H1 (cell line): ENCODE results near the gene MBNL2. TPM values are rescaled to one million over a fixed set of nuclear protein-coding genes. Genes with fewer than 3 reads are reported as not detected.

Source experiments
- CTCF ChIA-PET: fragments of 300-600 bp; sonication (Branson Sonifier 250); formaldehyde crosslinking; loops from one replicate; lab custom pipeline; 2021; ENCODE audit not compliant: partially characterized antibody; lab: Charles Lee
- POLR2A ChIA-PET: fragments of 300-600 bp; sonication (Branson Sonifier 250); formaldehyde crosslinking; loops from one replicate; lab custom pipeline; 2021; ENCODE audit warnings: inconsistent platforms; ENCODE audit not compliant: partially characterized antibody; lab: Charles Lee
- DNase-seq, 2 experiments: peaks; one replicate each; pipeline versions ENCODE4 v3.0.0 to v3.0.0-alpha.2; 2010 to 2022; ENCODE audit warnings: low spot score in 2 of 2, low read depth in 1 of 2, mixed read lengths in 1 of 2
- FAIRE-seq: peaks from 2 replicates; lab custom pipeline; 2011; peaks lifted over from hg19 to GRCh38; lab: Jason Lieb, UNC
- H2AFZ ChIP-seq: 2 replicates; pipeline ENCODE4 v1.8.1; 2012; ENCODE audit warnings: low read length, inconsistent platforms
- H2AK5ac ChIP-seq: 2 replicates; pipeline ENCODE4 v1.6.1; 2013; ENCODE audit warnings: low read depth, low read length
- H2BK120ac ChIP-seq: replicated peaks from 2 replicates; pipeline ENCODE3; 2013; ENCODE audit warnings: low read depth, low read length, inconsistent platforms
- H2BK12ac ChIP-seq: 2 replicates; pipeline ENCODE4 v1.6.1; 2013; ENCODE audit warnings: low read depth, low read length
- H2BK15ac ChIP-seq: 2 replicates; pipeline ENCODE4 v1.6.1; 2013; ENCODE audit warnings: low read length
- H2BK20ac ChIP-seq: 2 replicates; pipeline ENCODE4 v1.6.1; 2013; ENCODE audit warnings: low read length
- H2BK5ac ChIP-seq: 2 replicates; pipeline ENCODE4 v1.6.1; 2013; ENCODE audit warnings: low read depth, low read length
- H3K14ac ChIP-seq: 2 replicates; pipeline ENCODE4 v1.6.1; 2013; ENCODE audit warnings: inconsistent platforms; ENCODE audit not compliant: insufficient read length
- H3K18ac ChIP-seq: 2 replicates; pipeline ENCODE4 v1.6.1; 2013; ENCODE audit warnings: low read length; ENCODE audit errors: extremely low read depth
- H3K23ac ChIP-seq: 2 replicates; pipeline ENCODE4 v1.6.1; 2013; ENCODE audit warnings: inconsistent platforms; ENCODE audit not compliant: insufficient read length
- H3K23me2 ChIP-seq: 2 replicates; pipeline ENCODE4 v1.6.1; 2013; ENCODE audit warnings: low read depth, low read length
- H3K27ac ChIP-seq: 2 replicates; pipeline ENCODE4 v1.6.1; 2011; ENCODE audit warnings: low read depth, low read length, inconsistent platforms
- H3K27me3 ChIP-seq, 4 experiments: replicated peaks in 1 of 4; 1 replicate in 1 of 4; 2 replicates in 3 of 4; pipeline versions ENCODE4 v1.6.1 to v1.8.1; 2011 to 2013; ENCODE audit warnings: low read length in 3 of 4, mild to moderate bottlenecking in 3 of 4, inconsistent platforms in 2 of 4, mixed read lengths in 2 of 4, moderate library complexity in 1 of 4; ENCODE audit not compliant: control insufficient read depth in 3 of 4, insufficient read depth in 3 of 4; ENCODE audit errors: extremely low read depth in 1 of 4
- H3K36me3 ChIP-seq, 4 experiments: 2 replicates each; pipeline versions ENCODE4 v1.6.1 to v1.8.1; 2011 to 2013; ENCODE audit warnings: mild to moderate bottlenecking in 4 of 4, low read length in 3 of 4, moderate library complexity in 2 of 4, control low read depth in 1 of 4, inconsistent platforms in 1 of 4; ENCODE audit not compliant: insufficient read depth in 4 of 4, control insufficient read depth in 2 of 4
- H3K4ac ChIP-seq: replicated peaks from 2 replicates; pipeline ENCODE3; 2013; ENCODE audit warnings: low read length, low read depth, mixed read lengths, inconsistent platforms; ENCODE audit not compliant: insufficient read length
- H3K4me1 ChIP-seq, 4 experiments: replicated peaks in 1 of 4; 1 replicate in 1 of 4; 2 replicates in 3 of 4; pipeline versions ENCODE4 v1.6.1 to v1.8.1; 2011 to 2013; ENCODE audit warnings: low read length in 3 of 4, inconsistent platforms in 2 of 4, mixed read lengths in 1 of 4; ENCODE audit not compliant: insufficient read depth in 4 of 4, control insufficient read depth in 3 of 4
- H3K4me2 ChIP-seq, 2 experiments: 2 replicates each; pipeline versions ENCODE4 v1.6.1 to v1.8.1; 2011 to 2013; ENCODE audit warnings: low read depth in 2 of 2, low read length in 2 of 2, control low read depth in 1 of 2, inconsistent platforms in 1 of 2, mild to moderate bottlenecking in 1 of 2; ENCODE audit not compliant: insufficient read depth in 1 of 2
- H3K4me3 ChIP-seq, 4 experiments: fragments of 200-600, 300-600 bp in 1 of 4; sonication (generic), shearing (Covaris generic), sonication (Bioruptor Twin) in 1 of 4; 2 replicates each; pipeline versions ENCODE4 v1.5.1 to v1.8.1; 2011 to 2016; ENCODE audit warnings: low read length in 4 of 4, low read depth in 3 of 4, control low read depth in 2 of 4, inconsistent platforms in 2 of 4, mild to moderate bottlenecking in 2 of 4, mixed read lengths in 1 of 4, moderate library complexity in 1 of 4; ENCODE audit not compliant: insufficient read depth in 2 of 4; ENCODE audit errors: extremely low read depth in 1 of 4
- H3K56ac ChIP-seq: replicated peaks from 2 replicates; pipeline ENCODE3; 2013; ENCODE audit warnings: low read depth, mild to moderate bottlenecking, mixed read lengths, low read length, inconsistent platforms; ENCODE audit not compliant: insufficient read length
- H3K79me1 ChIP-seq: 2 replicates; pipeline ENCODE4 v1.6.1; 2013; ENCODE audit warnings: low read depth, low read length, control low read depth
- H3K79me2 ChIP-seq, 2 experiments: 2 replicates each; pipeline versions ENCODE4 v1.6.1 to v1.8.1; 2012 to 2013; ENCODE audit warnings: low read length in 2 of 2, mild to moderate bottlenecking in 2 of 2, inconsistent platforms in 1 of 2; ENCODE audit not compliant: insufficient read depth in 2 of 2, control insufficient read depth in 1 of 2
- H3K9ac ChIP-seq, 4 experiments: replicated peaks in 1 of 4; 1 replicate in 1 of 4; 2 replicates in 3 of 4; pipeline versions ENCODE4 v1.6.1 to v1.8.1; 2011 to 2013; ENCODE audit warnings: low read depth in 3 of 4, low read length in 3 of 4, control low read depth in 2 of 4, mild to moderate bottlenecking in 2 of 4, moderate library complexity in 2 of 4, inconsistent platforms in 1 of 4; ENCODE audit errors: extremely low read depth in 1 of 4
- H3K9me3 ChIP-seq, 2 experiments: 2 replicates each; pipeline versions ENCODE4 v1.6.1 to v1.8.1; 2012 to 2013; ENCODE audit warnings: mild to moderate bottlenecking in 2 of 2, moderate library complexity in 2 of 2, control low read depth in 1 of 2, inconsistent platforms in 1 of 2, low read depth in 1 of 2, low read length in 1 of 2, mixed read lengths in 1 of 2; ENCODE audit not compliant: insufficient read depth in 2 of 2
- H4K20me1 ChIP-seq, 2 experiments: replicated peaks in 1 of 2; 2 replicates each; pipeline versions ENCODE3 to v1.8.1; 2011 to 2013; ENCODE audit warnings: inconsistent platforms in 2 of 2, low read length in 2 of 2, mild to moderate bottlenecking in 1 of 2; ENCODE audit not compliant: insufficient read depth in 2 of 2, control insufficient read depth in 1 of 2
- H4K5ac ChIP-seq: 2 replicates; pipeline ENCODE4 v1.6.1; 2013; ENCODE audit warnings: low read length, low read depth, mixed read lengths, inconsistent platforms; ENCODE audit not compliant: insufficient read length
- H4K8ac ChIP-seq: 2 replicates; pipeline ENCODE4 v1.8.0; 2013; ENCODE audit warnings: mild to moderate bottlenecking, moderate library complexity, low read length, inconsistent platforms; ENCODE audit not compliant: insufficient read depth; ENCODE audit errors: extremely low read depth
- H4K91ac ChIP-seq: replicated peaks from 2 replicates; pipeline ENCODE3; 2013; ENCODE audit warnings: low read length, mixed read lengths, inconsistent platforms; ENCODE audit not compliant: insufficient read length
- ATF2 ChIP-seq: IDR thresholded peaks from 2 replicates; pipeline ENCODE4 v1.6.1; 2012; ENCODE audit warnings: low read length, inconsistent platforms
- ATF3 ChIP-seq: IDR thresholded peaks from 2 replicates; pipeline ENCODE4 v1.6.1; 2011; ENCODE audit warnings: low read depth, mild to moderate bottlenecking, low read length; ENCODE audit not compliant: insufficient read depth
- FOSL1 ChIP-seq: IDR thresholded peaks from 2 replicates; pipeline ENCODE4 v1.6.1; 2011; ENCODE audit warnings: mild to moderate bottlenecking, low read depth, low read length, moderate library complexity; ENCODE audit not compliant: insufficient read depth
- RFX5 ChIP-seq: IDR thresholded peaks from 2 replicates; pipeline ENCODE4 v1.6.1; 2011; ENCODE audit warnings: low read depth, low read length, improper control_type of control experiment, borderline replicate concordance
- SIRT6 ChIP-seq: IDR thresholded peaks from one replicate; pipeline ENCODE4 v1.7.1; 2012; ENCODE audit warnings: low read length, inconsistent platforms
- SIX5 ChIP-seq: IDR thresholded peaks from 2 replicates; pipeline ENCODE4 v1.6.1; 2011; ENCODE audit warnings: mild to moderate bottlenecking, low read depth, low read length
- TAF1 ChIP-seq: IDR thresholded peaks from 2 replicates; pipeline ENCODE4 v1.6.1; 2011; ENCODE audit warnings: mild to moderate bottlenecking, low read depth, low read length
- ZNF274 ChIP-seq: IDR thresholded peaks from 2 replicates; pipeline ENCODE4 v1.7.0; 2012; ENCODE audit warnings: low read length, borderline replicate concordance; ENCODE audit errors: extremely low read depth
- WGBS, 2 experiments: shearing (Covaris generic) in 1 of 2; methylation state at CpG; one replicate each; pipeline versions ENCODE4 v1.1.6 to v1.1.7; 2013 to 2015; ENCODE audit warnings: low lambda C conversion rate in 2 of 2, mixed read lengths in 2 of 2, inconsistent platforms in 1 of 2, low coverage in 1 of 2, missing lambda C conversion rate in 1 of 2; ENCODE audit not compliant: insufficient replicate concordance in 2 of 2, insufficient coverage in 1 of 2, insufficient read length in 1 of 2; ENCODE audit errors: extremely low coverage in 1 of 2, missing lambda C conversion rate in 1 of 2; 5-methylcytosine and 5-hydroxymethylcytosine counted together
- polyA plus RNA-seq, 7 experiments: library from polyadenylated mRNA; depleted of rRNA in 3 of 7; stranded (reverse) in 5 of 7; unstranded in 2 of 7; fragments of >200 nt in 5 of 7; fragments of 200-250 nt in 2 of 7; gene quantifications; 1 replicate in 5 of 7; 2 replicates in 1 of 7; 4 replicates in 1 of 7; pipeline versions ENCODE4 v1.2.1 to v1.2.3, GENCODE V29; 2011 to 2013; ENCODE audit warnings: missing spikeins in 2 of 7, mixed read lengths in 2 of 7
- total RNA-seq: library from RNA; stranded (reverse); fragmentation: NEBNext Ultra II Directional; extraction: Animal tissue kit (Norgen Biotek cat#: 25700); gene quantifications from 2 replicates; pipeline ENCODE4 v1.2.1, GENCODE V29; 2021

MBNL2 gene
- total and polyA plus RNA-seq, 2 of the 8 experiments (the other 6 are each of a cell fraction or from before 2014, with no cell fraction given), result 1.0 to 2.6 TPM

- Histone ChIP-seq H3K14ac (no peak overlapping the region), H3K4me3 (no peak overlapping the region), H3K27ac (no peak overlapping the region), H4K91ac (no peak overlapping the region), H2BK20ac (no peak overlapping the region), H3K18ac (no peak overlapping the region), H2BK5ac (no peak overlapping the region), H3K4me1 (peaks cover 0 to 4% (median 2%) of the 10 kb centered on the region in 4 experiments; a peak in 2 of 7 replicates), H2AK5ac (no peak overlapping the region), H3K56ac (no peak overlapping the region), H3K36me3 (no peaks in the 10 kb centered on the region), H4K20me1 (no peaks in the 10 kb centered on the region), H2BK15ac (no peak overlapping the region), H3K4me2 (no peak overlapping the region), H2AFZ (no peak overlapping the region; the same call in 1 of the 2 replicates), H3K4ac (no peak overlapping the region), H3K79me2 (no peaks in the 10 kb centered on the region), H3K27me3 (no peaks in the 10 kb centered on the region; a peak in 1 of 7 replicates), H3K23ac (no peak overlapping the region), H2BK12ac (no peak overlapping the region), H3K79me1 (no peaks in the 10 kb centered on the region), H4K5ac (no peak overlapping the region), H4K8ac (no peak overlapping the region), H3K9ac (no peak overlapping the region), H3K9me3 (no peaks in the 10 kb centered on the region), H2BK120ac (no peak overlapping the region), H3K23me2 (no peaks in the 10 kb centered on the region)
- DNase-seq (no peak), FAIRE-seq (no peak)
- ChIA-PET CTCF (interaction anchor here (1.0 kb wide), 1 partner anchor 168 kb away, joined by 3 read pairs; no protein-coding TSS in a partner anchor), POLR2A (no interaction called here)
- 92% methylated on average over 10 of the region's 10 CpGs; no CpG with 5 or more reads in 1 of the 2 experiments for WGBS, 2 experiments
- TF ChIP-seq RFX5, result no peak
- TF ChIP-seq SIRT6, result no peak
- TF ChIP-seq ZNF274, result no peak
- TF ChIP-seq ATF2, result no peak
- no peak for TF ChIP-seq SIX5
- TF ChIP-seq ATF3, result no peak
- TF ChIP-seq TAF1, result no peak
- TF ChIP-seq FOSL1, result no peak
These were observed 32.2 kb upstream of the MBNL2 start for GRCh38 chr13:97189928-97190327.
